ENCODE measurements around the gene SLCO3A1. TPM values are rescaled to one million over a fixed set of nuclear protein-coding genes. Genes with fewer than 3 reads are reported as not detected.

The SLCO3A1 gene
- total RNA-seq, 1 donor from 2014 or later = 2.7 TPM

GRCh38 chr15:92123962-92124656, 270.6 kb downstream of the SLCO3A1 start:
- no peak for DNase-seq (ENCODE audit: low read depth)
- H3K4me3 ChIP-seq (ENCODE audit: low read depth, low read length) = no peak overlapping the region
- TF ChIP-seq CTCF (conservative IDR thresholded peaks at IDR 0.05; ENCODE audit: low read depth, low read length) = no peak

GRCh38 chr15:92124657-92125010, 271.1 kb downstream of the SLCO3A1 start:
- no peak for TF ChIP-seq CTCF (conservative IDR thresholded peaks at IDR 0.05; ENCODE audit: low read depth, low read length)
- DNase-seq (ENCODE audit: low read depth) = no peak
- no peak overlapping the region for H3K4me3 ChIP-seq (ENCODE audit: low read depth, low read length)

GRCh38 chr15:92128788-92129187, 275.3 kb downstream of the SLCO3A1 start:
- TF ChIP-seq CTCF (conservative IDR thresholded peaks at IDR 0.05; ENCODE audit: low read depth, low read length) = no peak

GRCh38 chr15:92130244-92130643, 276.7 kb downstream of the SLCO3A1 start:
- DNase-seq (ENCODE audit: low read depth) = no peak
- no peak for TF ChIP-seq CTCF (conservative IDR thresholded peaks at IDR 0.05; ENCODE audit: low read depth, low read length)
- H3K4me3 ChIP-seq (ENCODE audit: low read depth, low read length) = no peak overlapping the region

More at GRCh38 chr15:92128788-92129187, 275.3 kb downstream of the SLCO3A1 start:
- no peak overlapping the region for H3K4me3 ChIP-seq (ENCODE audit: low read depth, low read length)
- DNase-seq (ENCODE audit: low read depth) = no peak

- TF ChIP-seq CTCF (conservative IDR thresholded peaks at IDR 0.05; ENCODE audit: low read depth, low read length) = no peak
- no peak for DNase-seq (ENCODE audit: low read depth)
- no peak overlapping the region for H3K4me3 ChIP-seq (ENCODE audit: low read depth, low read length)
These were observed 277.4 kb downstream of the SLCO3A1 start for GRCh38 chr15:92130906-92131305.

- DNase-seq (ENCODE audit: low read depth) = no peak
- no peak overlapping the region for H3K4me3 ChIP-seq (ENCODE audit: low read depth, low read length)
- TF ChIP-seq CTCF (conservative IDR thresholded peaks at IDR 0.05; ENCODE audit: low read depth, low read length) = no peak
These were observed 279.7 kb downstream of the SLCO3A1 start for GRCh38 chr15:92132982-92133755.
